HCT116 (cell line): ENCODE results near the gene CPN2. TPM values are rescaled to one million over a fixed set of nuclear protein-coding genes. Genes with fewer than 3 reads are reported as not detected.

Experiments
- ATAC-seq: fragments of 200-7000 bp; cut with Tn5 transposase; 2 replicates; pipeline ENCODE4 v1.9.1; 2020; ENCODE audit warnings: mild to moderate bottlenecking, moderate library complexity
- BruUV-seq: library from RNA; stranded (reverse); fragments of 400-500 nt; replicated peaks from 2 replicates; lab custom pipeline; 2021; lab: Mats Ljungman, UMichigan
- CTCF ChIA-PET: fragments of 300-600 bp; sonication (Branson Sonifier 250); formaldehyde crosslinking; loops from one replicate; lab custom pipeline; 2021; ENCODE audit warnings: antibody characterized with exemption; lab: Charles Lee
- POLR2A ChIA-PET: fragments of 300-600, 350-600 bp; sonication (Branson Sonifier 250); formaldehyde crosslinking; loops from one replicate; lab custom pipeline; 2021; ENCODE audit warnings: antibody characterized with exemption; lab: Charles Lee
- RAD21 ChIA-PET, 2 experiments: fragments of 300-600 bp; sonication (Branson Sonifier 250); formaldehyde crosslinking; loops; one replicate each; lab custom pipeline; 2023; ENCODE audit warnings: low total read pairs in 2 of 2; ENCODE audit not compliant: uncharacterized antibody in 2 of 2, unreplicated experiment in 2 of 2, low non-redundant PET in 1 of 2; lab: Charles Lee
- DNase-seq: peaks from one replicate; pipeline ENCODE4 v3.0.0-alpha.2; 2010; ENCODE audit warnings: low read depth, low spot score
- H2AFZ ChIP-seq: fragments of 200-600 bp; shearing (Covaris generic), sonication (generic); 2 replicates; pipeline ENCODE4 v1.6.1; 2017; ENCODE audit warnings: low read depth, mixed run types, mixed read lengths, antibody characterized with exemption, low read length; ENCODE audit not compliant: poor library complexity, severe bottlenecking
- H3K27ac ChIP-seq: 2 replicates; pipeline ENCODE4 v1.5.1; 2012; ENCODE audit warnings: low read depth, low read length
- H3K27me3 ChIP-seq: fragments of 200-600 bp; sonication (generic); 2 replicates; pipeline ENCODE4 v1.6.1; 2016; ENCODE audit warnings: mixed run types, low read length, mixed read lengths; ENCODE audit not compliant: insufficient read depth
- H3K36me3 ChIP-seq, 2 experiments: fragments of 200-500 bp in 1 of 2; fragments of 200-600 bp in 1 of 2; sonication (Bioruptor generic) in 1 of 2; sonication (generic) in 1 of 2; 2 replicates each; pipeline versions ENCODE4 v1.5.1 to v1.6.1; 2014 to 2016; ENCODE audit warnings: low read length in 2 of 2, inconsistent platforms in 1 of 2, mixed read lengths in 1 of 2, mixed run types in 1 of 2; ENCODE audit not compliant: insufficient read depth in 2 of 2, control insufficient read depth in 1 of 2
- H3K4me1 ChIP-seq, 2 experiments: fragments of 200-600 bp in 1 of 2; sonication (generic) in 1 of 2; 2 replicates each; pipeline versions ENCODE4 v1.5.1 to v1.6.1; 2012 to 2017; ENCODE audit warnings: low read length in 2 of 2, inconsistent platforms in 1 of 2, mild to moderate bottlenecking in 1 of 2, mixed read lengths in 1 of 2, mixed run types in 1 of 2, moderate library complexity in 1 of 2; ENCODE audit not compliant: insufficient read depth in 2 of 2, control insufficient read depth in 1 of 2
- H3K4me2 ChIP-seq: fragments of 200-600 bp; sonication (generic); 2 replicates; pipeline ENCODE4 v1.6.1; 2017; ENCODE audit warnings: mixed run types, low read length, mixed read lengths
- H3K4me3 ChIP-seq, 2 experiments: fragments of 200-600 bp in 1 of 2; sonication (generic) in 1 of 2; replicated peaks in 1 of 2; 2 replicates each; pipeline ENCODE4 v1.5.1; 2011 to 2016; ENCODE audit warnings: low read length in 2 of 2, control low read depth in 1 of 2, low read depth in 1 of 2, mild to moderate bottlenecking in 1 of 2, mixed read lengths in 1 of 2, mixed run types in 1 of 2
- H3K79me2 ChIP-seq: fragments of 200-600 bp; sonication (generic); 2 replicates; pipeline ENCODE4 v1.6.1; 2017; ENCODE audit warnings: mild to moderate bottlenecking, mixed run types, low read length, moderate library complexity, mixed read lengths; ENCODE audit not compliant: insufficient read depth
- H3K9ac ChIP-seq: fragments of 200-600 bp; sonication (generic); 2 replicates; pipeline ENCODE4 v1.6.1; 2016; ENCODE audit warnings: low read length, mixed read lengths
- H3K9me2 ChIP-seq: fragments of 200-600 bp; sonication (generic), shearing (Covaris generic); 2 replicates; pipeline ENCODE4 v1.6.1; 2017; ENCODE audit warnings: mixed run types, mild to moderate bottlenecking, moderate library complexity; ENCODE audit not compliant: insufficient read depth
- H3K9me3 ChIP-seq, 2 experiments: fragments of 200-500 bp in 1 of 2; fragments of 200-600 bp in 1 of 2; sonication (Bioruptor generic) in 1 of 2; sonication (generic) in 1 of 2; 2 replicates each; pipeline ENCODE4 v1.6.1; 2014 to 2017; ENCODE audit warnings: low read length in 2 of 2, mixed read lengths in 2 of 2, inconsistent platforms in 1 of 2, low read depth in 1 of 2, mild to moderate bottlenecking in 1 of 2, mixed run types in 1 of 2, moderate library complexity in 1 of 2; ENCODE audit not compliant: control insufficient read depth in 1 of 2, insufficient read depth in 1 of 2
- H4K20me1 ChIP-seq: fragments of 200-600 bp; sonication (generic), shearing (Covaris generic); 2 replicates; pipeline ENCODE4 v1.6.1; 2017; ENCODE audit warnings: mixed run types, mild to moderate bottlenecking, moderate library complexity; ENCODE audit not compliant: insufficient read depth
- CBX3 ChIP-seq: IDR thresholded peaks from 2 replicates; pipeline ENCODE4 v1.6.1; 2012; ENCODE audit warnings: low read depth
- CEBPB ChIP-seq: IDR thresholded peaks from 2 replicates; pipeline ENCODE4 v1.6.1; 2012; ENCODE audit warnings: low read depth
- ELF1 ChIP-seq: IDR thresholded peaks from 2 replicates; pipeline ENCODE4 v1.6.1; 2012; ENCODE audit warnings: low read depth, borderline replicate concordance
- EZH2 ChIP-seq: fragments of 200-600 bp; sonication (generic); IDR thresholded peaks from 2 replicates; pipeline ENCODE4 v1.6.1; 2017; ENCODE audit warnings: antibody characterized with exemption, mixed run types
- EZH2phosphoT487 ChIP-seq: fragments of 200-600 bp; IDR thresholded peaks from 2 replicates; pipeline ENCODE4 v1.6.1; 2018; ENCODE audit warnings: antibody characterized with exemption, borderline replicate concordance
- POLR2A ChIP-seq: IDR thresholded peaks from 2 replicates; pipeline ENCODE4 v1.7.0; 2011; ENCODE audit warnings: borderline replicate concordance; ENCODE audit not compliant: insufficient read depth, insufficient read length; ENCODE audit errors: extremely low read depth
- REST ChIP-seq: IDR thresholded peaks from 2 replicates; pipeline ENCODE4 v1.6.1; 2012; ENCODE audit warnings: low read depth
- SIN3A ChIP-seq: IDR thresholded peaks from 2 replicates; pipeline ENCODE4 v1.6.1; 2012; ENCODE audit warnings: low read depth
- SP1 ChIP-seq: IDR thresholded peaks from 2 replicates; pipeline ENCODE4 v1.6.1; 2012; ENCODE audit warnings: low read depth
- SRF ChIP-seq: IDR thresholded peaks from 2 replicates; pipeline ENCODE4 v1.6.1; 2012; ENCODE audit warnings: low read depth
- TCF7L2 ChIP-seq: IDR thresholded peaks from 2 replicates; pipeline ENCODE4 v1.7.0; 2011; ENCODE audit warnings: borderline replicate concordance, inconsistent platforms; ENCODE audit not compliant: insufficient read depth, insufficient read length; ENCODE audit errors: extremely low read depth
- ZFX ChIP-seq: fragments of 450-650 bp; IDR thresholded peaks from 2 replicates; pipeline ENCODE4 v1.6.1; 2017
- intact Hi-C: fragments of 100-400 bp; cut with micrococcal nuclease; formaldehyde crosslinking; loops from 2 replicates; pipeline ENCODE4 v1.10.0; 2022
- total RNA-seq: library from RNA; stranded (reverse); gene quantifications from one replicate; pipeline ENCODE4 v1.2.1, GENCODE V29; 2021; ENCODE audit not compliant: unreplicated experiment
- TF ChIP-seq, protein P1 (sequence below): IDR thresholded peaks from 2 replicates; pipeline ENCODE4 v1.6.1; 2012

CPN2 gene
- total RNA-seq, 1 experiment from 2014 or later = not detected

DNA sequence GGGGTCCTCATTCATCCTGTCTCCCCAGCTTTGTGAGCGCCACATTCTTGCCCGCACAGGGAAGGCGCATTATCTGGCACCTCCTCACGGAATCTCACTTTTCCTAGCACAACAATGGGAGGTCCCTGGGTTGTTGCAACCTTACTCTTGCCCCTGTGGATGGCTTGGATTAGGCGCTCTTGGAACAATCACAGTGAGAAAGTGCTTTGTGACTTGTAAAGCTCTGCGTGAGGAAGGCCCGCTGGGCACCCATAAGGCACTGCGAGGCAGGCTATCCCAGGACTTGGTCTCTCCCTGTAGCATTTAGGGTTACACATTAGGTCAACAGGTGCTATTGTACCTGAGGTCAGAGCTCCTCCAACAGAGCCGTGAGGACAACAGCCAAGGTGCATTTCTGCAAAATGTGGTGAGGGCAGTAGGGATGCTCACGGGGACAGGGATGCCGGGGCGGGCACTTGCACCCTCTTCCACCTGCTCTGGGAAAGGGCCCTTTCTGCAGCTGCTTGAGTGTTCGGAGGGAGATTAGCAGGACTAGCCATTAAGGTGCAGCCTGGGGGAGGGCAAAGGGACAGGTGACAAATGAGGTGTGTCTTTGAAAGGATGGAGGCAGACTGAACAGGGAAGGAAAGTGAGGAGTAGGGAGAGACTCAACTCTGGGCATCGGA, 32.3 kb upstream of the CPN2 start:
- POLR2A ChIA-PET = no interaction called here
- Histone ChIP-seq H3K4me2 (no peak overlapping the region), H3K27me3 (no peaks in the 10 kb centered on the region), H3K4me3 (no peak overlapping the region), H3K9me3 (no peaks in the 10 kb centered on the region), H3K9me2 (no peaks in the 10 kb centered on the region), H3K79me2 (no peaks in the 10 kb centered on the region), H2AFZ (no peak overlapping the region), H4K20me1 (no peaks in the 10 kb centered on the region), H3K36me3 (no peaks in the 10 kb centered on the region), H3K9ac (no peak overlapping the region), H3K4me1 (peaks cover 0 to 6% of the 10 kb centered on the region in 2 experiments; a peak in 1 of 4 replicates), H3K27ac (no peak overlapping the region)
- TF ChIP-seq REST = no peak
- TF ChIP-seq POLR2A = no peak
- TF ChIP-seq ELF1 = no peak
- no peak for ATAC-seq
- intact Hi-C loops = no loop called here
- RAD21 ChIA-PET = no interaction called here
- no TSS peak for BruUV-seq
- CTCF ChIA-PET = no interaction called here
- DNase-seq = no peak

DNA sequence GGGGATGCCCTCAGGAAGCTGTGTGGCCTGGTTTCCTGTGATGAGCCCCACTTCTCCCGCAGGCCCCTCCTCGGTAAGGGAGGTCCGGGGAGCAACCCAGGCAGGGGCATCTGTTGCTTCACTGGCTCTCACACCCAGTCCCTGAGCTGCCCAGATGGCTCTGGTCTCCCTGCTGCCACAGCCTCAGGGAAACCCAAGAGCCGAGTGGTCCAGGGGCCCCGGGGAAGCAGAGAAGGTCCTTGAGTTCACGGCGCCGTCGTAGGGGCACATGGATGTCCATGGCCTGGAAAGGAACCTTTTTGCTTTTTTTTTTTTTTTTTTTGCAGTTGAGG, 31.7 kb upstream of the CPN2 start:
- H3K27me3 ChIP-seq = no peaks in the 10 kb centered on the region
- H3K4me1 ChIP-seq = peaks cover 0 to 6% of the 10 kb centered on the region in 2 experiments; a peak in 1 of 4 replicates
- H3K9me2 ChIP-seq = no peaks in the 10 kb centered on the region
- no peak overlapping the region for H3K4me2 ChIP-seq
- TF ChIP-seq SIN3A (no peak), CEBPB (no peak), EZH2 (no peak), TCF7L2 (no peak), CBX3 (no peak), ZFX (no peak), SP1 (no peak), EZH2phosphoT487 (no peak), SRF (no peak)
- TF ChIP-seq, protein P1, sequence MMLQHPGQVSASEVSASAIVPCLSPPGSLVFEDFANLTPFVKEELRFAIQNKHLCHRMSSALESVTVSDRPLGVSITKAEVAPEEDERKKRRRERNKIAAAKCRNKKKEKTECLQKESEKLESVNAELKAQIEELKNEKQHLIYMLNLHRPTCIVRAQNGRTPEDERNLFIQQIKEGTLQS = no peak
- H3K27ac ChIP-seq = no peak overlapping the region
- H3K79me2 ChIP-seq = no peaks in the 10 kb centered on the region
- H2AFZ ChIP-seq = no peak overlapping the region
- no peaks in the 10 kb centered on the region for H3K36me3 ChIP-seq
- intact Hi-C loops = no loop called here
- ChIA-PET RAD21 (no interaction called here), POLR2A (no interaction called here), CTCF (no interaction called here)
- H3K9me3 ChIP-seq = no peaks in the 10 kb centered on the region
- ATAC-seq = no peak
- no peaks in the 10 kb centered on the region for H4K20me1 ChIP-seq
- no TSS peak for BruUV-seq
- H3K4me3 ChIP-seq = no peak overlapping the region
- DNase-seq = no peak
- no peak overlapping the region for H3K9ac ChIP-seq
